ENCODE results near the gene TOM1L2. TPM values are rescaled to one million over a fixed set of nuclear protein-coding genes. Genes with fewer than 3 reads are reported as not detected.

The TOM1L2 gene
- total and polyA plus RNA-seq, 12 donors, result 29.6 to 437 (median 67.7) TPM

GRCh38 chr17:17846003-17846402, 126.2 kb downstream of the TOM1L2 start:
- no peak for TF ChIP-seq CTCF (IDR thresholded peaks at IDR 0.05)
- TF ChIP-seq POLR2A (IDR thresholded peaks at IDR 0.05), result no peak
- no peaks in the 10 kb centered on the region for H3K9me3 ChIP-seq (replicated peaks in 1 of 3)
- H3K27ac ChIP-seq, result peak overlapping the region in 1 of 5 donors; percentile 23
- DNase-seq, result no peak
- H3K36me3 ChIP-seq (replicated peaks in 1 of 2), result peaks cover 0 to 6% of the 10 kb centered on the region in 2 donors
- peaks cover 36 to 42% of the 10 kb centered on the region in 2 donors for H3K4me1 ChIP-seq (replicated peaks in 1 of 2)
- 88 to 94% (median 91%) methylated on average over 3 to 8 of the region's 8 CpGs for WGBS, 4 donors
- H3K4me3 ChIP-seq, result no peak overlapping the region
- H3K27me3 ChIP-seq, result no peaks in the 10 kb centered on the region
- intact Hi-C loops (cut with DNase I), result no loop called here

- Histone ChIP-seq H3K36me3 (replicated peaks in 1 of 2) (peaks cover 0 to 6% of the 10 kb centered on the region in 2 donors), H3K27ac (no peak overlapping the region), H3K4me3 (no peak overlapping the region), H3K4me1 (replicated peaks in 1 of 2) (peaks cover 40 to 45% of the 10 kb centered on the region in 2 donors), H3K9me3 (replicated peaks in 1 of 3) (no peaks in the 10 kb centered on the region), H3K27me3 (no peaks in the 10 kb centered on the region)
- intact Hi-C loops (cut with DNase I), result no loop called here
- no peak for DNase-seq
- WGBS, 4 donors, result 87 to 97% (median 89%) methylated on average over 5 to 13 of the region's 13 CpGs
- TF ChIP-seq CTCF (IDR thresholded peaks at IDR 0.05), result no peak
These were observed 127.0 kb downstream of the TOM1L2 start for GRCh38 chr17:17845046-17845775.

GRCh38 chr17:17844500-17844899, 127.7 kb downstream of the TOM1L2 start:
- H3K27ac ChIP-seq, result no peak overlapping the region
- H3K27me3 ChIP-seq, result no peaks in the 10 kb centered on the region
- intact Hi-C loops (cut with DNase I), result no loop called here
- peaks cover 0 to 6% of the 10 kb centered on the region in 2 donors for H3K36me3 ChIP-seq (replicated peaks in 1 of 2)
- no peak for DNase-seq
- TF ChIP-seq POLR2A (IDR thresholded peaks at IDR 0.05) (no peak), CTCF (IDR thresholded peaks at IDR 0.05) (no peak)
- H3K4me3 ChIP-seq, result no peak overlapping the region
- H3K9me3 ChIP-seq (replicated peaks in 1 of 3), result no peaks in the 10 kb centered on the region
- 82 to 94% (median 93%) methylated on average over 3 to 6 of the region's 6 CpGs for WGBS, 4 donors
- peaks cover 36 to 42% of the 10 kb centered on the region in 2 donors for H3K4me1 ChIP-seq (replicated peaks in 1 of 2)

GRCh38 chr17:17844079-17844478, 128.1 kb downstream of the TOM1L2 start:
- no peak overlapping the region for H3K4me3 ChIP-seq
- no peaks in the 10 kb centered on the region for H3K27me3 ChIP-seq
- intact Hi-C loops (cut with DNase I), result no loop called here
- H3K27ac ChIP-seq, result no peak overlapping the region
- TF ChIP-seq POLR2A (IDR thresholded peaks at IDR 0.05) (no peak), CTCF (IDR thresholded peaks at IDR 0.05) (no peak)
- H3K4me1 ChIP-seq (replicated peaks in 1 of 2), result peaks cover 34 to 42% of the 10 kb centered on the region in 2 donors
- H3K9me3 ChIP-seq (replicated peaks in 1 of 3), result no peaks in the 10 kb centered on the region
- peaks cover 0 to 6% of the 10 kb centered on the region in 2 donors for H3K36me3 ChIP-seq (replicated peaks in 1 of 2)
- 81 to 85% (median 83%) methylated on average over 7 of the region's 7 CpGs; no CpG with 5 or more reads in 1 of the 4 donors for WGBS, 4 donors
- DNase-seq, result no peak

All from adrenal gland (tissue), 12 donors.